H9 (cell line): ENCODE measurements around the gene LYPD8. TPM values are rescaled to one million over a fixed set of nuclear protein-coding genes. Genes with fewer than 3 reads are reported as not detected.

Experiments
- DNase-seq: peaks from one replicate; pipeline ENCODE4 v3.0.0-alpha.2; 2017
- H2AFZ ChIP-seq: one replicate; pipeline ENCODE4 v1.6.1; 2013; ENCODE audit warnings: mild to moderate bottlenecking, low read length, control low read depth, moderate library complexity
- H2AK5ac ChIP-seq: 2 replicates; pipeline ENCODE4 v1.6.1; 2013; ENCODE audit warnings: low read length, control low read depth, mixed read lengths; ENCODE audit not compliant: insufficient read length
- H2BK120ac ChIP-seq: one replicate; pipeline ENCODE4 v1.6.1; 2013; ENCODE audit warnings: low read depth, mild to moderate bottlenecking, low read length, control low read depth, inconsistent platforms; ENCODE audit not compliant: poor library complexity, severe bottlenecking
- H2BK12ac ChIP-seq: 2 replicates; pipeline ENCODE4 v1.6.1; 2013; ENCODE audit warnings: low read length, control low read depth, mixed read lengths, low read depth; ENCODE audit not compliant: insufficient read length
- H2BK15ac ChIP-seq: 2 replicates; pipeline ENCODE4 v1.6.1; 2013; ENCODE audit warnings: low read depth, low read length, control low read depth
- H2BK20ac ChIP-seq: one replicate; pipeline ENCODE4 v1.6.1; 2013; ENCODE audit warnings: low read depth, mild to moderate bottlenecking, low read length, control low read depth, inconsistent platforms; ENCODE audit not compliant: poor library complexity, severe bottlenecking
- H2BK5ac ChIP-seq: 2 replicates; pipeline ENCODE4 v1.6.1; 2013; ENCODE audit warnings: low read length, control low read depth, mixed read lengths; ENCODE audit not compliant: insufficient read length
- H3K14ac ChIP-seq: 2 replicates; pipeline ENCODE4 v1.6.1; 2013; ENCODE audit warnings: low read length, control low read depth; ENCODE audit not compliant: insufficient read depth
- H3K18ac ChIP-seq: 2 replicates; pipeline ENCODE4 v1.6.1; 2013; ENCODE audit warnings: low read depth, mild to moderate bottlenecking, mixed read lengths, low read length, control low read depth; ENCODE audit not compliant: insufficient read length
- H3K23ac ChIP-seq: 2 replicates; pipeline ENCODE4 v1.6.1; 2013; ENCODE audit warnings: low read length, control low read depth, mixed read lengths, low read depth; ENCODE audit not compliant: insufficient read length
- H3K23me2 ChIP-seq: 2 replicates; pipeline ENCODE4 v1.6.1; 2013; ENCODE audit warnings: low read depth, mild to moderate bottlenecking, mixed read lengths, low read length, control low read depth; ENCODE audit not compliant: insufficient read length, poor library complexity, severe bottlenecking
- H3K27ac ChIP-seq: 2 replicates; pipeline ENCODE4 v1.5.1; 2013; ENCODE audit warnings: low read length, control low read depth, mixed read lengths, low read depth; ENCODE audit not compliant: insufficient read length
- H3K27me3 ChIP-seq: 2 replicates; pipeline ENCODE4 v1.6.1; 2013; ENCODE audit warnings: low read length, control low read depth, inconsistent platforms; ENCODE audit not compliant: insufficient read depth
- H3K4ac ChIP-seq: 2 replicates; pipeline ENCODE4 v1.6.1; 2013; ENCODE audit warnings: low read depth, mild to moderate bottlenecking, control low read depth, inconsistent platforms, low read length, moderate library complexity
- H3K4me1 ChIP-seq: 2 replicates; pipeline ENCODE4 v1.6.1; 2013; ENCODE audit warnings: low read length, control low read depth, inconsistent platforms; ENCODE audit not compliant: insufficient read depth
- H3K4me2 ChIP-seq: 2 replicates; pipeline ENCODE4 v1.6.1; 2013; ENCODE audit warnings: low read length, control low read depth, mixed read lengths; ENCODE audit not compliant: insufficient read length, insufficient read depth
- H3K56ac ChIP-seq: 2 replicates; pipeline ENCODE4 v1.6.1; 2013; ENCODE audit warnings: low read depth, mild to moderate bottlenecking, mixed read lengths, low read length, control low read depth; ENCODE audit not compliant: insufficient read length
- H3K79me1 ChIP-seq: 2 replicates; pipeline ENCODE4 v1.6.1; 2013; ENCODE audit warnings: low read depth, mild to moderate bottlenecking, moderate library complexity, low read length, control low read depth, inconsistent platforms; ENCODE audit not compliant: insufficient read depth, poor library complexity, severe bottlenecking
- H3K79me2 ChIP-seq: 2 replicates; pipeline ENCODE4 v1.6.1; 2013; ENCODE audit warnings: low read length, control low read depth, inconsistent platforms; ENCODE audit not compliant: insufficient read depth
- H3K9ac ChIP-seq: 2 replicates; pipeline ENCODE4 v1.6.1; 2013; ENCODE audit warnings: low read length, control low read depth, mixed read lengths; ENCODE audit not compliant: insufficient read length; ENCODE audit errors: extremely low read depth
- H3K9me3 ChIP-seq: one replicate; pipeline ENCODE4 v1.6.1; 2013; ENCODE audit warnings: low read depth, low read length, inconsistent platforms; ENCODE audit not compliant: control insufficient read depth
- H3T11ph ChIP-seq: one replicate; pipeline ENCODE4 v1.6.1; 2013; ENCODE audit warnings: mild to moderate bottlenecking, low read length, control low read depth, inconsistent platforms
- H4K20me1 ChIP-seq: one replicate; pipeline ENCODE4 v1.6.1; 2013; ENCODE audit not compliant: control insufficient read depth, insufficient read length, insufficient read depth
- H4K5ac ChIP-seq: 2 replicates; pipeline ENCODE4 v1.6.1; 2013; ENCODE audit warnings: low read depth, mild to moderate bottlenecking, mixed read lengths, low read length, control low read depth; ENCODE audit not compliant: insufficient read length
- H4K8ac ChIP-seq: replicated peaks from 2 replicates; pipeline ENCODE4 v1.6.1; 2013; ENCODE audit warnings: low read length, control low read depth, mixed read lengths, low read depth; ENCODE audit not compliant: insufficient read length
- H4K91ac ChIP-seq: 2 replicates; pipeline ENCODE4 v1.6.1; 2013; ENCODE audit warnings: low read depth, mild to moderate bottlenecking, moderate library complexity, mixed read lengths, low read length, control low read depth; ENCODE audit not compliant: insufficient read length
- H3K27ac Mint-ChIP-seq, 3 experiments: 2 replicates in 2 of 3; 3 replicates in 1 of 3; pipeline ENCODE4 v1.8.0; 2020 to 2021; ENCODE audit warnings: mixed read lengths in 3 of 3, mild to moderate bottlenecking in 1 of 3, moderate library complexity in 1 of 3
- H3K27me3 Mint-ChIP-seq: 2 replicates; pipeline ENCODE4 v1.8.0; 2021; ENCODE audit warnings: low read depth, mild to moderate bottlenecking, moderate library complexity, mixed read lengths
- H3K36me3 Mint-ChIP-seq, 3 experiments: 2 replicates in 2 of 3; 3 replicates in 1 of 3; pipeline ENCODE4 v1.8.0; 2020 to 2021; ENCODE audit warnings: low read depth in 3 of 3, mixed read lengths in 3 of 3; ENCODE audit not compliant: insufficient read depth in 1 of 3
- H3K4me1 Mint-ChIP-seq, 2 experiments: 2 replicates each; pipeline ENCODE4 v1.8.0; 2020; ENCODE audit warnings: mixed read lengths in 2 of 2
- H3K4me3 Mint-ChIP-seq, 2 experiments: 2 replicates in 1 of 2; 3 replicates in 1 of 2; pipeline ENCODE4 v1.8.0; 2020 to 2021; ENCODE audit warnings: mild to moderate bottlenecking in 2 of 2, mixed read lengths in 2 of 2, moderate library complexity in 1 of 2
- H3K9me3 Mint-ChIP-seq, 2 experiments: 2 replicates in 1 of 2; 3 replicates in 1 of 2; pipeline ENCODE4 v1.8.0; 2020; ENCODE audit warnings: mild to moderate bottlenecking in 2 of 2, mixed read lengths in 2 of 2, moderate library complexity in 1 of 2
- CTCF ChIP-seq: fragments of 200-600 bp; sonication (generic); conservative IDR thresholded peaks from 3 replicates; pipeline ENCODE4 v1.8.0; 2021; ENCODE audit warnings: antibody characterized with exemption, mild to moderate bottlenecking
- WGBS: extraction: QIAGEN DNeasy Blood & Tissue Kit; methylation state at CpG from one replicate; pipeline ENCODE4 v1.1.7; 2013; ENCODE audit warnings: missing lambda C conversion rate, low lambda C conversion rate, mixed read lengths; ENCODE audit not compliant: insufficient read length; ENCODE audit errors: extremely low coverage; 5-methylcytosine and 5-hydroxymethylcytosine counted together
- total RNA-seq: library from RNA; stranded (reverse); gene quantifications from 2 replicates; pipeline ENCODE4 v1.2.1, GENCODE V29; 2021

Gene LYPD8
- total RNA-seq, 1 experiment from 2014 or later, result not detected

- Mint-ChIP-seq H3K27ac (no peak overlapping the region), H3K27me3 (no peaks in the 10 kb centered on the region), H3K9me3 (peaks cover 15 to 37% of the 10 kb centered on the region in 2 experiments), H3K4me1 (no peaks in the 10 kb centered on the region), H3K4me3 (no peak overlapping the region), H3K36me3 (peaks cover 3 to 17% (median 4%) of the 10 kb centered on the region in 3 experiments; a peak in 6 of 7 replicates)
- Histone ChIP-seq H3K4ac (no peak overlapping the region), H3K23ac (no peak overlapping the region), H3K4me2 (no peak overlapping the region), H3K14ac (no peak overlapping the region), H3K56ac (no peak overlapping the region), H3K9me3 (peaks cover 74% of the 10 kb centered on the region), H2BK12ac (no peak overlapping the region), H2BK15ac (no peak overlapping the region), H4K20me1 (no peaks in the 10 kb centered on the region), H3T11ph (no peak overlapping the region), H2AFZ (no peak overlapping the region), H3K4me1 (no peaks in the 10 kb centered on the region), H4K5ac (no peak overlapping the region), H3K23me2 (no peaks in the 10 kb centered on the region), H4K8ac (no peak overlapping the region), H2BK120ac (no peak overlapping the region), H3K27me3 (no peaks in the 10 kb centered on the region), H4K91ac (no peak overlapping the region), H3K18ac (no peak overlapping the region), H2AK5ac (no peak overlapping the region), H3K79me2 (no peaks in the 10 kb centered on the region), H3K79me1 (no peaks in the 10 kb centered on the region), H2BK5ac (no peak overlapping the region), H2BK20ac (no peak overlapping the region), H3K27ac (no peak overlapping the region), H3K9ac (no peak overlapping the region)
- WGBS, result no CpG with 5 or more reads among the region's 5 CpGs
- no peak for TF ChIP-seq CTCF
- no peak for DNase-seq
Measured at GRCh38 chr1:248751142-248751541, 4.4 kb downstream of the LYPD8 start.
